KMS-11 (cell line): ENCODE measurements around the gene KCNS1.

ENCODE experiments used
- H2AFZ ChIP-seq: fragments of 200-600 bp; sonication (generic); 2 replicates; pipeline ENCODE4 v1.6.1; 2016; ENCODE audit warnings: antibody characterized with exemption, mixed run types, low read depth
- H3K27ac ChIP-seq: fragments of 200-600 bp; sonication (generic); 2 replicates; pipeline ENCODE4 v1.6.1; 2016; ENCODE audit warnings: mild to moderate bottlenecking, mixed run types
- H3K27me3 ChIP-seq: fragments of 200-600 bp; sonication (generic); 2 replicates; pipeline ENCODE4 v1.6.1; 2017; ENCODE audit warnings: mild to moderate bottlenecking, low read depth, mixed run types, moderate library complexity; ENCODE audit not compliant: insufficient read depth
- H3K36me3 ChIP-seq: fragments of 200-600 bp; sonication (generic); 2 replicates; pipeline ENCODE4 v1.6.1; 2017; ENCODE audit warnings: mild to moderate bottlenecking, mixed run types; ENCODE audit not compliant: insufficient read depth
- H3K4me1 ChIP-seq: fragments of 200-600 bp; sonication (generic); 2 replicates; pipeline ENCODE4 v1.6.1; 2016; ENCODE audit warnings: mild to moderate bottlenecking, low read depth, mixed run types; ENCODE audit not compliant: poor library complexity, severe bottlenecking
- H3K4me2 ChIP-seq: fragments of 200-600 bp; sonication (generic); 2 replicates; pipeline ENCODE4 v1.7.0; 2016; ENCODE audit warnings: mild to moderate bottlenecking, mixed run types
- H3K4me3 ChIP-seq: fragments of 200-600 bp; sonication (generic); IDR thresholded peaks from 2 replicates; pipeline ENCODE4 v1.6.1; 2017; ENCODE audit warnings: low read depth, low read length, mixed read lengths; ENCODE audit not compliant: insufficient read depth
- H3K79me2 ChIP-seq: fragments of 200-600 bp; sonication (generic); 2 replicates; pipeline ENCODE4 v1.6.1; 2016; ENCODE audit warnings: low read depth, mixed run types; ENCODE audit not compliant: insufficient read depth
- H3K9ac ChIP-seq: fragments of 200-600 bp; sonication (generic); 2 replicates; pipeline ENCODE4 v1.6.1; 2016; ENCODE audit warnings: mild to moderate bottlenecking, mixed run types
- H4K20me1 ChIP-seq: fragments of 200-600 bp; sonication (generic); 2 replicates; pipeline ENCODE4 v1.6.1; 2016; ENCODE audit warnings: mild to moderate bottlenecking, mixed run types; ENCODE audit not compliant: insufficient read depth
- CTCF ChIP-seq: fragments of 200-600 bp; sonication (generic); conservative IDR thresholded peaks from 2 replicates; pipeline ENCODE4 v1.6.1; 2017; ENCODE audit warnings: low read depth, mild to moderate bottlenecking, antibody characterized with exemption, low read length, moderate library complexity, mixed read lengths

The KCNS1 gene

GRCh38 chr20:45109634-45110033 is 8.7 kb upstream of the KCNS1 start:
- H3K27ac ChIP-seq: no peak overlapping the region
- H3K4me2 ChIP-seq: no peak overlapping the region
- TF ChIP-seq CTCF: no peak
- H4K20me1 ChIP-seq: no peaks in the 10 kb centered on the region
- H3K79me2 ChIP-seq: no peaks in the 10 kb centered on the region
- H3K36me3 ChIP-seq: no peaks in the 10 kb centered on the region
- no peak overlapping the region for H2AFZ ChIP-seq
- H3K27me3 ChIP-seq: no peaks in the 10 kb centered on the region
- H3K4me3 ChIP-seq: no peak overlapping the region
- no peaks in the 10 kb centered on the region for H3K4me1 ChIP-seq
- no peak overlapping the region for H3K9ac ChIP-seq

- Histone ChIP-seq H3K4me2 (no peak overlapping the region), H3K27ac (no peak overlapping the region), H3K36me3 (no peaks in the 10 kb centered on the region), H3K79me2 (no peaks in the 10 kb centered on the region), H3K4me3 (no peak overlapping the region), H4K20me1 (no peaks in the 10 kb centered on the region), H3K27me3 (no peaks in the 10 kb centered on the region), H2AFZ (no peak overlapping the region), H3K9ac (no peak overlapping the region), H3K4me1 (no peaks in the 10 kb centered on the region)
- TF ChIP-seq CTCF: no peak
Measured at GRCh38 chr20:45105317-45105716, 4.4 kb upstream of the KCNS1 start.

GRCh38 chr20:45104786-45105185 is 3.9 kb upstream of the KCNS1 start:
- no peak overlapping the region for H3K4me3 ChIP-seq
- H3K36me3 ChIP-seq: no peaks in the 10 kb centered on the region
- H3K4me2 ChIP-seq: no peak overlapping the region
- no peaks in the 10 kb centered on the region for H3K27me3 ChIP-seq
- no peaks in the 10 kb centered on the region for H3K4me1 ChIP-seq
- no peaks in the 10 kb centered on the region for H3K79me2 ChIP-seq
- H3K9ac ChIP-seq: no peak overlapping the region
- no peak overlapping the region for H3K27ac ChIP-seq
- no peak for TF ChIP-seq CTCF
- H4K20me1 ChIP-seq: no peaks in the 10 kb centered on the region
- H2AFZ ChIP-seq: no peak overlapping the region

GRCh38 chr20:45103072-45103471 is 2.1 kb upstream of the KCNS1 start:
- H3K27me3 ChIP-seq: no peaks in the 10 kb centered on the region
- no peaks in the 10 kb centered on the region for H3K36me3 ChIP-seq
- no peaks in the 10 kb centered on the region for H3K4me1 ChIP-seq
- no peak overlapping the region for H3K4me2 ChIP-seq
- H3K27ac ChIP-seq: no peak overlapping the region
- no peaks in the 10 kb centered on the region for H4K20me1 ChIP-seq
- no peak for TF ChIP-seq CTCF
- H3K79me2 ChIP-seq: no peaks in the 10 kb centered on the region
- no peak overlapping the region for H2AFZ ChIP-seq
- no peak overlapping the region for H3K9ac ChIP-seq
- no peak overlapping the region for H3K4me3 ChIP-seq
